OCI-LY3 (cell line): ENCODE results near the gene AP3S2.

Experiments used
- CTCF ChIP-seq: fragments of 200-600, 300-600 bp; sonication (generic); IDR thresholded peaks from 2 replicates; pipeline ENCODE4 v1.5.1; 2014; ENCODE audit warnings: antibody characterized with exemption, low read length, low read depth
- EZH2phosphoT487 ChIP-seq: fragments of 200-600 bp; shearing (Covaris generic); IDR thresholded peaks from 2 replicates; pipeline ENCODE4 v1.6.1; 2018; ENCODE audit warnings: antibody characterized with exemption, mixed run types, low read depth

DNA sequence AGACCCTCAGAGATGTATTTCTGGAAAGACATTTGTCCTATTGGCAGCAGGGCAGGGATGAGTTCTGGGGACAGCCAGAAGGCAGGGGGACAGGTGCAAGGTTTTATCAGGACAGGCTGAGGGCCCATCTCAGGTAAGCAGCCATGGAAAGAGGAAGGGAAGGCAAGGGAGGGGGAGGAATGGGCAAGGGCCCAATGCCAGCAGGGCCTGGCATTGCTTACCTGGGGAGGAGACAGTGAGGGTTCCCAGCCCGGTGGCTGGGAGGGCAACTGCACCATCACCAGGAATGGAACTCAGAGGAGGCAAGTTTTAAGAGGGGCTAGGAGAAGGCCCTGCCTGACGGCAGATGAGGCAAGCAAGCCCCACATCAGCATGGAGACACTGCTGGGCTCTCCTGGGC is 15.8 kb upstream of the AP3S2 start:
- TF ChIP-seq CTCF (no peak), EZH2phosphoT487 (no peak)
